Fibroblast of pulmonary artery (primary cell): Measurements from ENCODE around the gene DACT2.
"Not testable (repeated sequence)": the region's sequence is repeated elsewhere in the genome, so short reads cannot be mapped to it uniquely, and the experiment has no call there.

ENCODE experiments used
- DNase-seq: peaks from one replicate; pipeline ENCODE4 v3.0.0-alpha.2; 2010; ENCODE audit warnings: low read depth
- H3K4me3 ChIP-seq: replicated peaks from 2 replicates; pipeline ENCODE4 v1.5.1; 2011; ENCODE audit warnings: low read depth, mild to moderate bottlenecking, control low read depth, low read length, moderate library complexity
- TF ChIP-seq, protein P1 (sequence below): IDR thresholded peaks from 2 replicates; pipeline ENCODE4 v1.5.1; 2011; ENCODE audit warnings: mild to moderate bottlenecking, control low read depth, low read length, inconsistent platforms; ENCODE audit errors: missing control alignments

The DACT2 gene

DNA sequence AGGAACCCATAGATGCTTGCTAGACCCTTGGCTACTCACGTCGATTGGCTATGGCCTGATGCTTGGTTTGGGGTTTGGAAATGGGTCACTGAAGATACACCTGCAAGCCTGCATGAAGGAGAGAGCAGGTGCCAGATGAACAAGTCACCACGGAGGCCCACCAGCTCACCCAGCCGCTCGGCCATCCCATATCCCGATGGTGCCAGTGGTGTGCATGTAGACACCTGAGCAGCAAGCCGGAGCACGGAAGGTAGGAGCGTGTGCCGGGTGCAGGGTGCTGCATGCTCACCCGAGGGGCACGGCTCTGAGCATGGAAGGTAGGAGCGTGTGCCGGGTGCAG is 35.9 kb downstream of the DACT2 start:
- TF ChIP-seq, protein P1, sequence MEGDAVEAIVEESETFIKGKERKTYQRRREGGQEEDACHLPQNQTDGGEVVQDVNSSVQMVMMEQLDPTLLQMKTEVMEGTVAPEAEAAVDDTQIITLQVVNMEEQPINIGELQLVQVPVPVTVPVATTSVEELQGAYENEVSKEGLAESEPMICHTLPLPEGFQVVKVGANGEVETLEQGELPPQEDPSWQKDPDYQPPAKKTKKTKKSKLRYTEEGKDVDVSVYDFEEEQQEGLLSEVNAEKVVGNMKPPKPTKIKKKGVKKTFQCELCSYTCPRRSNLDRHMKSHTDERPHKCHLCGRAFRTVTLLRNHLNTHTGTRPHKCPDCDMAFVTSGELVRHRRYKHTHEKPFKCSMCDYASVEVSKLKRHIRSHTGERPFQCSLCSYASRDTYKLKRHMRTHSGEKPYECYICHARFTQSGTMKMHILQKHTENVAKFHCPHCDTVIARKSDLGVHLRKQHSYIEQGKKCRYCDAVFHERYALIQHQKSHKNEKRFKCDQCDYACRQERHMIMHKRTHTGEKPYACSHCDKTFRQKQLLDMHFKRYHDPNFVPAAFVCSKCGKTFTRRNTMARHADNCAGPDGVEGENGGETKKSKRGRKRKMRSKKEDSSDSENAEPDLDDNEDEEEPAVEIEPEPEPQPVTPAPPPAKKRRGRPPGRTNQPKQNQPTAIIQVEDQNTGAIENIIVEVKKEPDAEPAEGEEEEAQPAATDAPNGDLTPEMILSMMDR, result no peak
- no peak for DNase-seq
- H3K4me3 ChIP-seq, result no peak overlapping the region

DNA sequence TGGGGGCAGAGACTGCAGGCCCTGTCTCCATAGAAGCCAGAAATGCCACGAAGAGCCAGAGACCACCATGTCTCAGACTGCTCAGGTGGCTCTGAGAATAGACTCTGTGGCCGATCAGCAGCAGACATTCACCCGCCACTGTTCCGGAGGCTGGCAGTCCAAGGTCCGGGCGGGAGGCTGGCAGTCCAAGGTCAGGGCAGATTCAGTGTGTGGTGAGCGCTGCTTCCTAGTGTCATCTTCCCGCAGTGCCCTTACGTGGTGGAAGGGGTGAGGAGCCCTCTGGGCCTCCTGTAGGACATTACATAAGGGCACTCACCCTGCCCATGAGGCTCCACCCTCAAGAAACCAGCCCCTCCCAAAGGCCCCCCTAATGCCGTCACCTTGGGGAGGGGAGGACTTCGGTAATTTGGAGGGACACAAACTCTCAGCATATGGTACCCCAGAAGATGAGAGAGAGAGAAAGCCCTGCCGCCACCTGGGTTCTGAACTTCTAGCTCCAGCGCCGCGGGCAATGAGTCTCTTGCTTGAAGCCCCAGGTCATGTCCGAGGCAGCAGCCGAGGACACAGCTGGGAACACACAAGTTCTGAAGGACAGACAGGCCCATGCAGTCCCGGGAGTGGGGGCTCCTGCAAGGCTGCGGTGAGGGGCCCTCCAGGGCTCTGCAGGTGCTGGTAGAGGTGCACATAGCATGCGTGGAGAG is 36.4 kb downstream of the DACT2 start:
- TF ChIP-seq, protein P1, result no peak
- no peak overlapping the region for H3K4me3 ChIP-seq
- no peak for DNase-seq

DNA sequence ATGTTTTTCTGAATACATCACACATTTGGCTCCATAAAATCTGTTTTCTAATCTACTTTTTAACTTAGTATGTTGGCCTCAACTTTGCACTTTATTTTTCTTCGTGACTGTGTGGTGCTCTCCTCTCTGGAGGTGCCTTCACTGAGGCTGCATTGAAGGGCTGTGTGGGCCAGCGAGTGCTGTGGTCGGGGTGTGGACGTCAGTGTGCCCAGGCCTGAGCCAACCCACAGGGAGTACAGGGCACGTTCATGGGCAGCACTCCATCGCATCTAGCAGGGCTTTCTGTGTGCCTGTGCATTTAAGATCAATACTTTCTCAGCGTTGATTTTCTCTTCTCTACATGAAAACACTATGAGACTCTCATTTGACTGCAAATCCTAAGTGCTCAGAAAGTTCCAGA is 37.8 kb downstream of the DACT2 start:
- no peak for DNase-seq
- TF ChIP-seq, protein P1, result no peak
- H3K4me3 ChIP-seq, result no peak overlapping the region

DNA sequence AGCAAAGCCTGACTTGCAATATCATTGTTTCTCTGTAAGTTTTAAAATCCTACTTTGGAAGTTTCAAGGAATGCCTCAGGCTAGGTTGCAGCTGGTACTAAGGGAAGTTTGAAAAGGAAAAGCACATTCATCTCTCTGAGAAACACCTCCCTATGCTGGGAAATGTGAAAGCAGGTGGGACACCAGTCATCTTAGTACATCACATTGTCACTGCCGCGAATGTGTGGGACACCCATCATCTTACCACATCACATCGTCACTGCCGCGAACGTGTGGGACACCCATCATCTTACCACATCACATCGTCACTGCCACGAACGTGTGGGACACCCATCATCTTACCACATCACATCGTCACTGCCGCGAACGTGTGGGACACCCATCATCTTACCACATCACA is 38.3 kb downstream of the DACT2 start:
- not testable (repeated sequence) for H3K4me3 ChIP-seq, DNase-seq

DNA sequence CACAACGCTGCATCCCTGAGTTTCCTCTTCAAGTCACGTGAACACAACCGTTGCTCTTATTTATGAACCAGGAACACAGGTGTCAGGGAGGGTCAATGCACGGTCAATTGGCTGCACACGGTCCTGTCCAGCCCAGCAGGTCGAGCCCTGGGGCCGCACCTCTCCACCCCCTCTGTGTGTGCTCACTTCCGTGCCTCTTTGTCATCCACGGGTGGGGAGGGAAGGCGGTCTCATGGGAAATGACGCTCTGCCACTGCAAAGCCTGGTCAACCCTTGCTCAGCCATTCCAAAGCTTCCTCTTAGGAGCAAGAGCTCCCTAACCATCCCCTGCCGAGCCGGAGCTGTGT is 38.7 kb downstream of the DACT2 start:
- TF ChIP-seq, protein P1, result no peak

DNA sequence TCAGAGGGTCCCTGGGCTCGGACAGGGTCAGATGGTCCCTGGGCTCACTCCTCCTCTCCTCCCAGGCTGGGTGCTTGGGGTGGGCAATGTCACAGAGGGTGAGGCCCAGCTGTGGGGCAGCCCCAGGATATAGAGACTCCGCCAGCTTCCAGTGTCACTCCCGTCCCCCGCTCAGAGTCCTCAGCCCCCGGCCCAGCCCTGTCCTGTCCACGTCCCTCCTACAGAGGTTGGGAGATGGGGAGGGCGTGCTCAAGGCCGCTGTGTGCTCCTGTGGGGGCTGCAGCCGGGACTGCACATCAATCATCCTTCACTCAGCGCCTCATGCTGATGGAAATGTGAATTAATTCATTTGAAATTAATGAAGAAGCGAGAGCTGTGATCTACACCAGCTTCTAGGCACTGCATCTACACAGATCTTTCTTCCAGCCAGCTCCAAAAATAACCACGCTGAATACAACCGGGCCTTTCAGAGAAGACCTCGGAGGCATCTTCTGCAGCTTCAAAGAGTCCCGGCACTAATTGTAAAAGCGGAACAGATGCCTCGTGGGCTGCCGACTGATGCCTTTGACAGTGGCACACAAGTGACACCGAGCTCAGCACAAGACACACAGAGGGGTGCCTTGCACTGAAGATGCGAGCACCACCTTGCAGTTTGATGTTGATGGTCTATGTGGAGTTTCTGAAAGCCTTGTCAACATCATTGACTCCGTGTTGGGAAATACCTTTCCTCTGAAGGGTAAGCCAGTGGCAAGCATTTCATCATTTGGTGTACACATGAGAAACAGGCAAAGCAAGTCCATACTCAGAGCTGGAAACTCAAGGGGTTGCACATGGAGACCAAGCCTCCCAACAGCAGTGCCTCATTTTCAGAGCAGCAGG is 39.3 kb downstream of the DACT2 start:
- H3K4me3 ChIP-seq, result no peak overlapping the region
- no peak for DNase-seq
- TF ChIP-seq, protein P1, result no peak

More for the DNA sequence above, 38.7 kb downstream of the DACT2 start:
- DNase-seq, result no peak
- H3K4me3 ChIP-seq, result no peak overlapping the region

DNA sequence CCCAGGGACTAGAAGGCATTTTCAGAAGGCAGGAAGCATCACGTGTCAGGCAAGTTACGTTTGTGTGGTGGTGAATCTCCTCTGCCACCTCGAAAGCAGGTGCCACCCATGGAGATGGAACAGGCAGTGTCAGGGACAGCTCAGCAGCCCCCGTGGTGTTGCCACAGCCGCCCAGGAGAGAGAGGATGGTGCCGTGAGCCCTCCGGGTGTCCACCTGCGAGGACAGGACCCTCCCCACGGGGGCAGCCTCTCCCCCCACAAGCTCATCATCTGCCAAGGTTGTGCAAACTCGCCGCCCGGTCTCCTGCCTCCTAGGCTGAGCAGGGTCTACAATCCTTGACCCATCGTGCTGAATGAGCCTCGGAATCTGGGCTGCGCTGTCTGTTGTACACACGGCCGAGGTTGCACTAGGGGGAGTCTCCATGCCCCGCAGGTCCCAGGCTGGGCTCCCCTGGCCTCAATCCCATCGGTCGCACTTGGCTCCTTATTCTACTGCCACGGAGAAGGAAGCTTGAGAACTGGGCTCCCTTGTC is 40.1 kb downstream of the DACT2 start:
- DNase-seq, result no peak
- TF ChIP-seq, protein P1, result no peak
- no peak overlapping the region for H3K4me3 ChIP-seq
